HCT116 (cell line): Measurements from ENCODE around the gene C2orf76.

Experiments used
- CTCF ChIP-seq, 3 experiments: fragments of 200-600 bp in 1 of 3; sonication (generic) in 1 of 3; IDR thresholded peaks in 2 of 3; conservative IDR thresholded peaks in 1 of 3; 2 replicates each; pipeline ENCODE4 v1.5.1; 2012 to 2017; ENCODE audit warnings: low read depth in 2 of 3, low read length in 2 of 3, antibody characterized with exemption in 1 of 3, borderline replicate concordance in 1 of 3, control low read depth in 1 of 3, mild to moderate bottlenecking in 1 of 3, mixed read lengths in 1 of 3, mixed run types in 1 of 3, moderate library complexity in 1 of 3; ENCODE audit not compliant: insufficient read depth in 1 of 3
- ELF1 ChIP-seq: IDR thresholded peaks from 2 replicates; pipeline ENCODE4 v1.6.1; 2012; ENCODE audit warnings: low read depth, borderline replicate concordance
- EZH2 ChIP-seq: fragments of 200-600 bp; sonication (generic); IDR thresholded peaks from 2 replicates; pipeline ENCODE4 v1.6.1; 2017; ENCODE audit warnings: antibody characterized with exemption, mixed run types
- EZH2phosphoT487 ChIP-seq: fragments of 200-600 bp; IDR thresholded peaks from 2 replicates; pipeline ENCODE4 v1.6.1; 2018; ENCODE audit warnings: antibody characterized with exemption, borderline replicate concordance
- JUND ChIP-seq: IDR thresholded peaks from 2 replicates; pipeline ENCODE4 v1.6.1; 2012
- SIN3A ChIP-seq: IDR thresholded peaks from 2 replicates; pipeline ENCODE4 v1.6.1; 2012; ENCODE audit warnings: low read depth

GRCh38 chr2:119278946-119279345 is 87.7 kb downstream of the C2orf76 start:
- TF ChIP-seq CTCF (IDR thresholded peaks at IDR 0.05 in 2 of 3, conservative IDR thresholded peaks at IDR 0.05 in 1 of 3; ENCODE audit: borderline replicate concordance in 1 of 3, insufficient read depth in 1 of 3, low read depth in 2 of 3, low read length in 2 of 3) (no peak), ELF1 (no peak), JUND (no peak), EZH2 (no peak), SIN3A (no peak), EZH2phosphoT487 (no peak)
